Activated effector memory CD4-positive, alpha-beta T cell treated with anti-CD3 and anti-CD28 coated beads, Interleukin-2, amount 50 U/mL, for 16 hours (primary cell): ENCODE data around the gene HMGCS2.
"Not testable (repeated sequence)": the region's sequence is repeated elsewhere in the genome, so short reads cannot be mapped to it uniquely, and the experiment has no call there.

Experiments used
- DNase-seq: peaks from one replicate; pipeline ENCODE4 v3.0.0-alpha.2; 2020

HMGCS2 gene

DNA sequence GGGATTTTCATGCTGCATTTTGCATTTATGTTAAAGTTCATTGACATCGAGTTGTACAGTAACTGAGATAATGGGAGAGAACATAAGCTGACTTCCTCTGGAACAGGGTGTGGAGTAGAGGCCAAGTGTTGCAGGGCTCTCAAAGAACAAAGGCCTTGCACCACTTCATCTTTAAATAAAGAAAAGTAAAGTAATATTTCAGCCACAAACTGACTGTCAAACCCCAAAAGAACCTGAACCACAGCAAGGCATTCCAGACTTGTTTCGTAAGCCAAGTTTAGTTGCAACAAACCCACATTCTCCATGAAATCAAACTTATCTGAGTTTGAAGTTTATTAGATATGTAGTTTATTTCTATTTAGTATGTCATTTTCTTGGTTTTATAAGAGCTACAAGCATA, 19.1 kb upstream of the HMGCS2 start:
- no peak for DNase-seq

DNA sequence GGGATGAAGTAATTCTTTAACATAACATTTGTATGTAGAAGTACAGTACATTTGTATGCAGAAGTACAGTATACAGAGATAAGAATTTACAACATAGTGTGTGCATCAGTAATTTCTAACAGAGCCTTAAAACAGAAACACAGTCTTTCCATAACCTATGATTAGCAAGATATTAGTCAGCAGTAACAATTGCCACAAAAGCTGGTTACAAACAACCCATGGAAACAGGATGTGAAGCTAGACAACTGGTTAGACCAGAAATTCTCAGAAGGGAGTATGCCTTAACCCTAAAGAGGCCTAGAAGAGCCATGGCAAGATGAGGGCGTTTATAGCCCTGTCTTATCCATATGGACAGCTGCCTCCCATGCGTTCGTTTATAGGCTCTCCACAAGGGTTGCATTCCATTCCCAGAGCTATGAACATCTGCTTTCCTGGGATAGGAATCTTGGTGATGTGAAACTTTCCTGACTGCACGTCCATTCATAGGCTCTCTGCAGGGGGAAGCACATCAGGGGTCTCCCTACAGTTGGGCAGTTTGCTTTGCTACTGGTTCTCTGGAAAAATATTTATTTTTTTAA, 17.9 kb upstream of the HMGCS2 start:
- DNase-seq = not testable (repeated sequence)

DNA sequence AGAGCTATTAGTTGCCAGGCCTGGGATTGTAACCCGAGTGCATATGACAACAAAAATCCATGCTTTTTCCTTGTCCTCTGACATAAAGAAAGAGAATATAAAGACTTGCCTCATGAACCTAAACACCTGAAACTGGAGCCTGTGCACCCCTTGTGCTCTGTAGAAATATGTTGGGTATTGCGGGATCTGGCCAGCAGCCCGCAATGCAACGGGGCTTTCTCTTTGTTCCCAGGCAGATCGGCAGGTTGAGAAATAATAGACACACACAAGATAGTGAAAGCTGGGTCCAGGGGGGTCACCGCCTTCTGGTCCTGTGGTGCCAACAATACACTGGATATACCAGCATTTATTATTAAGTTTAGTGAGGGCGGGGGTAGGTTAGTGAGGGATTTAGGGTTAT, 17.3 kb upstream of the HMGCS2 start:
- DNase-seq = not testable (repeated sequence)

DNA sequence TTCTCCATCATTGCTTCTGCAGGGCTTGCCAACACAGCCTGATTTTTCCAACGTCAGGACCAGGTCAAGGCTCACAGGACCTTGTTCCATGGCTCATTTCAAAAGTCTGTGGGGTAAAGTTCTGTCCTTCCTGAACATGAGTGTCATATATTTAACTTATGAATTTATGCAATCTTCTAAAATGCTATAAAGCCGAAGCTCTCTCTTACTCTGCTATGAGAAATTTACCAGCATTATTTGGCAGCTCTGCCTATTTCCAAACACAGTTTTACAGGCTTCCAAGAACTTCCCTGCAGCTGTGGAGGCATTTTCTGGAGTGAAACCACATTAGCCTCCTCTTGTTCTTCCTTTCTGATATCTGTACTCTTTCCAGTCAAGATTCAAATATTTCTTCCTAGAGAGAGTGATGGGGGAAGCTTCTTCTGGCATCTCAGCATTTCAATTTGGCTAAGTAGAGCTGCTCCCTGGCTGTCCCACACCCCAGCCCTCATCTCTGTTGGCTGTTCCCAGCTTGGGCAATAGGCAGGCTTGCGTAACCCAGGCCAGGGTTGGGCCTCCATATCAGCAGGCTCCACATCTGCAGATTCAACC, 15.6 kb upstream of the HMGCS2 start:
- no peak for DNase-seq

DNA sequence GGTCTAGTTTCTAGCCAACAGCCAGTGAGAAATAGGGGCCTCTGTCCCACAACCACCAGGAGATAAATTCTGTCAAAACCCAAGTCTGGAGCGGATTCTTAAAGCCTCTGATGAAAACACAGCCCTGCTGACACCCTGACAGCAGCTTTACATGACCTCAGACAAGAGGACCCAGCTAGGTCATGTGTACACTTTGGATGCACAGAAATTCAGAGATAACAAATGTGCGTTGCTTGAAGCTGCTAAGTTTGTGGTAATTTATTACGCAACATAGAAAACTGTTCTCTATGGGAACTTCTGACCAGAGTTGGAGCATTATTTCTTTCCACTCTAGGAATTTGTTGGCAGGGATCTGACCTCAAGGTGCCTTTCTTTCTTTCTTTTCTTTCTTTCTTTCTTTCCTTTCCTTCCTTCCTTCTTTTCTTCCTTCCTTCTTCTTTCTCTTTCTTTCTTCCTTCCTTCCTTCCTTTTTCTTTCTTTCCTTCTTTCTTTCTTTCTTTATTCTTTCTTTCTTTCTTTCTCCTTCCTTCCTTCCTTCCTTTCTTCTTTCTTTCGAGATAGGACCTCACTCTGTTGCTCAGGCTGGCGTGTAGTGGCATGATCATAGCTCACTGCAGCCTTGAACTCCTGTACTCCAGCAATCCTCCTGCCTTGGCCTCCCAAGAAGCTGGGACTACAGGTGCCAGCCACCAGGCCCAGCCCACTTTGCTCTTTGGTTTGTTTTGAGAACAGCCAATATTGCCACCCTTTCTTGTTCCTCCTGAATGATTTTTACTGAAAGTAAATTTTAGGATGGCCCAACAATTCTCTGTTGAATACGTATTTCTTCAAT, 14.9 kb upstream of the HMGCS2 start:
- no peak for DNase-seq

DNA sequence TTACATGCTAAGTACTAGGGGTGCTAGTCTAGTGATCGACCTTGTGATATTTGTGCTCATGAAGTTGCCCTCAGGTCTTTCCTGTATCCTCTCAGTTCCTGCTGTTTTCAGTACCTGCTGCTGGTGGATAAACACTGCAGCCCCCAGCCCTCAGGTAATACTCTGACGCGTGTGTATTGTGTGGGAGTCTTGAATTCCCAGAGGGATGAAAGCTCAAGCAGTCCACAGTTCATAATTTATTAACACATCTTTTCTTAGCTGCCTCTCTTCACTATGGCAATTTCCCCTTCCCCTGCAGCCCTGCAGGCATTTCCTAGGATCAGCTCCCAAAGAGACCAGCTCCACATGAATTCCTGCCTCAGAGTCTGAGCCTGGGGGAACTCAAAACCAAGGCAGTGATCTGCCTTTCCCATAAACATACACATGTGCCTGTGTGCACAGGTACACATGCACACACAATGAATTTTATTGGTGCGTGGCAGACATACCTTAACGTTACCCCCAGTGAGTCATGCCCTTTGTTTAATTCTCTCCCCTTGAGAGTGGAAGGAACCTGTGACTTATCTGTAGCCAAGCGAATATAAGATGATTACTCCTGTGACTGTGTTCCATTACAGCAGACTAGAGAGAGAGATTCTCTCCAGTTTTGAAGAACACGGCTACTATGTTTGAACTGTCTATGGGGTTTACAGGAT, 14.1 kb upstream of the HMGCS2 start:
- no peak for DNase-seq

DNA sequence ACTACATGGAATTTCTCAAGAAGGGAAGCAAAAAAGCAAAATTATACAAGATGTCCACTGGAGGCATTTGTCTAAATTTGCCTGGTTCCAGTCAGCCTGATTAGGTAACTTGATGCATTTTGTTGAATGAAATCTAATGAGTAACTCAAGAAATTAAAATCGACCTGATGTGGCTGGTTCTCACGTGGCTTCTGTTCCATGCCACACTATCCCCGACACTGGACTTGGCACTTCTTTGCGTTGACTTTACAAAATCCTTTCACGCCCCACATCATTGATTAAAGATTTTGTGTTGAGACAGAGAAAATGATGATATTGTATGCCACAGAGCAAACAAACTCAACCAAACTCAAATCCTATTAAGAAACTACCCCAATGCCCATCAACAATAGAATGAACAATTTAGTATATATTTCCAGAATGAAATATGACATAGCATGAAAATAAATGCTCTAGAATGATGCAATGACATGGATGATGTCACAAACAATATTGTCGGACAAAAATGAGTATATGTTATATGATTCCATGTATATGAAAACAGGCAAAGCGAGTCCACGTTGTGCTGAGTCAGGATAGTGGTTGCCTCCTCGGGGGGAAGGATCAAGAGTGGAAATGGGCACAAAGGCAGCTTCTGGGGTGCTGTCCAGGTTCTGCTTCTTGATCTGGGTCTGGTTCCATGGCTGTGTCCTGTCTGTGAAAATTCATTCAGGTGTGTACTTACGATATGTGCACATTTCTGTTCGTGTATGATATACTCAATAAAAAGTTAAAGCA, 12.9 kb upstream of the HMGCS2 start:
- no peak for DNase-seq

DNA sequence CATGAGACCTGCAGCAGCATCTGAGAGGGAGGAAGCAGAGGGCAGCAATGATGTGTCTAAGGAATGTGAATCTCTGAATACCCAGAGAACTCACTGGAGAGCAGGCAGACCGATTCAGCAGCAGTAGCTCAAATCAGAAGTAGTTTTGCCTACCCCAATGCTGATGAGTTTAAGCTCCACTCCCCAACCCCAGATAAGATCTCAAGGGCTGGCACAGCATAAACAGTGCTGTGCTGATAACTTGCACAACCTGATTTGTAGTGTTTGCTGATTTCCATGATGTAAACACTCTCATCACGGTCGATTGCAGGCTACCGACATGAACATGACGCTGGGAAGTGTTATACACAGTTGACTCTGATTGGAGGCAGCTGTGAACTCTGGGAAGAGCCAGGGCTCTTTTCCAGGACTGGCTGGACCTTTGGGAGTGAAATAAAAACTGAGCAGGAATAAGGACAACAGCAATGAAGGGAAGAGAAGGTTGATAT, 11.2 kb upstream of the HMGCS2 start:
- DNase-seq = no peak

DNA sequence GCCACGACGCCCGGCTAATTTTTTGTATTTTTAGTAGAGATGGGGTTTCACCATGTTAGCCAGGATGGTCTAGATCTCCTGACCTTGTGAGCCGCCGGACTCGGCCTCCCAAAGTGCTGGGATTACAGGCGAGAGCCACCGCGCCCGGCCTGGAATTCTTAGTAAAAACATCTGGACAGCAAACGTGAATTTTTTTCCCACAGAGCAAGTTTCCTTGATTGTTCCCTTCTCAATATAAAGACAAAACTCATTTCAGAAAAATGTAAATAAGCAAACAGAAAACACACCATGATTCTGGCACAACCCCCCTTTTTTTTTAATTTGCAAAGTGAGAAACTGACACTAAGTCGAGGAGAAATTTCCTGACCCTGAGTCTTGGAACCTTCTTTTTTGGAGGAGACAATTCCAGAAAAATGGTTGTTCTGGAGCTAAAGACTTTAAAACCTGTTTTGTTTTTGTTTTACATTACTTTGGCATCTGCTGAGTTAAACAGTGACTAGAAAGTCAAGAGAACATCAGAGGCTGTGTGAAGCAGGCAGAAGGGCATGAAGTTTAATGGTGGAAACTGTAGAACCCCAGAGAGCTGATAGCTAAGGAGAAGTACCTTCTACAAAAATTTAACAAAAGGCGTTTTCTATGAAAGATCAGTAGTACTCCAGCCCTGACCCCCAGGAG, 10.3 kb upstream of the HMGCS2 start:
- no peak for DNase-seq

DNA sequence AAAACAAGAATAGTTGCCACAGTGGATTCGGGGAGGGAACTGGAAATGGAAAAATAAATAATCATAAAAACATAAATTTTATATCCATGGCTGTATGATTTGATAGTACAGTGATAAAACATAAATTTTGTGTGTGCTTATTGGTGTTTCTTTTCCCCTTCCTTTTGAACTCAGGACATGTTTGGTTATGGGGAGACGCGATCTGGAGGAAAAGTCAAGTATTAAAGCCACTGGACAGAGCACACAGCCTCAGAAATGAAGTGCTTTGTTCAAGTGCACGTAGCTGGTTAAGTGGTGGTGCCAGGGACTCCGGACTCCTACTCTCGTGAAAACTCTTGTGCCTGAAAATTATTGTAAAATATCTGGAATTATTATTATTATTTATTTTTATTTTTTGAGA, 9.7 kb upstream of the HMGCS2 start:
- DNase-seq = no peak

DNA sequence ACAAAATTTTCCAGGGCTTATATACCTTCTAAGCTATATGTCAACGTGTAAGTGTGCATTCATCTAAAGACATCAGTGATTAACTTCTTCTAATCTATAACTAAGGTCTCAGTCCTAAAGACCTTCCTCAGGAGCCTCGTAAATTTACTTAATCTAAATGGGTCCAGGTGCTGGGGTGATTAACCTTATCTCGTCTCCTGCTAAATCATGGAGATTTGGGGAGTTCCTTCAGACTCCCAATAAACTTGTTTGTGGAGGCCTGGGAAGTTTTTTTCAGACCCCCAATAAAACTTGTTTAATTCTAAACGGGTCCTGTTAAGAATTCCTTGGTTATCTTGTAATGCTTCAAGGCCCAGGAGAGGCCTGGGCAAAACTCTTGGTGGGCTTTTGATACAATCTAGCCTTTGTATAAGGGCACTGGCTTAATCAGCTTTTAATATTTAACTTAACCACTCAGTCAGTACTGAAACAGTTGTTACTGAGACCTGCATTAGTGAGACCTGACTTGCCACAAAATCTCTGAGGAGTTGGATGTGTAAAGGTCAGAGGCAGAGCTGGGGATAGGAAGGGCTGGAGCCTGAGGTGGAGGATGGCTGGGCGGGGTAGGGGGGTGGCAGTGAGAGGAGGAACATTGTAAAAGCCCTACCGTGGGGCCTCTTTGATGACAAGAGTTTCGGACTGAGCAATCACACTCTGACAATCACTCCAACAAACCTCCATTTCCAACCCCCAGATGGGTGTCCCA, 6.2 kb upstream of the HMGCS2 start:
- no peak for DNase-seq

DNA sequence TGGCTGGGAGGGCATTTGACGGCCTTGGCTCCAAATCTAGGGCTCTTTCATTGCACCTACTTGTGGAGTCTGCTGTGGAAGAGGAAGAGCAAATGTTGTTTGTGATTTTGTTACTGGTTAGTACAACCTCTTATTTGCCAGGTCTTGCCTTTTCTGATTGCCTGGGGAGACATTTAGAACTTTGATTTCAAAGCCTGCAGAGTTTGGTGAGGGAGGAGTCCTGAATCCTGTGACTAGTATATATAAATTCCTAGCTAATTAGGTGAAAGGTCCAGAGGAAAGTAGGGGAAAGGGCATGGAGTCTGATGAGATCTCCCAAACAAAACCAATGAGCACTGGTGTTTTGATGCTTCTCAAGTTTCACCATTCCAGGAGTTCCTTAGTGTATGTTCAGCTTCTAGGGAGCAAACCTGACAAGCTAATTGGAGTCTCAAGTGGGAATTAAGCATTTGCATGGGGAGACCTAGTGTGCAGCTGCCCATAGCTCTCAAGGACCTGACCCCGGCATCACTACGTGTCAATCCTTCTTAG, 5.1 kb upstream of the HMGCS2 start:
- no peak for DNase-seq

DNA sequence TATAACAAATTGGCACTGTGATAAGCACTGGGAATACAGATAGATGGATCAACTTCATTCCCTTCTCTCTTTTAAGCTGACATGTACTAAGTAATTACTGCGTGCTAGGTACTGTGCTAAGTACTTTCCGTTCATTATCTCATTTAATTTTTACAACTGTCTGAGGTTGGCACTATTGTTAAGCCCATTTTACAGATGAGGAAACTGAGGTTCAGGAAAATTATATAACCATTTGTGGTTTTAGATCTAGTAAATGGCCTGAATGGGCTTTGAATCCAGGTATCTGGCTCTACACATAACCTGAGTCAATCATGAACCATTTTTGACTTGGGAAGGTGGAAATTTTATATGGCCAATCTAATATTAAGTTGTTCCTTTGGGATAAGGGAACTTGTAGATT, 3.6 kb upstream of the HMGCS2 start:
- no peak for DNase-seq

DNA sequence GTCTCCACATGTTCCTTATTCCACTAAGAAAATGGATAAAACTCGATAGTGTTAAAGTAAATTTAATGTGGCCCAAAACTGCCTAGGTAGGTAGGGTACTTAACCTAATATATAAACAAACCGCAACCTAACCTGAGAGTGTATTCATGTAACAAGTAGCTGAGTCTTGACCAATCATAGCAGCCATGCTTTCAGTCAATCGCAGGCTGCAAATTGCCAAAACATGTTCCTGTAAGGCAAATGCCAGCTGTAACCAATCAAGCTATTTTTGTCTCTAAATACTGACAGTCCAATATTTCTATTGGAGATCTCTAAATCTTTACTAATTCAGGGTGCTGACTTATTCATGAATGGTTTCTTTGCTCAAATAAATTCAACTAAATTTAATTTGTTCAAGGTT, 3.1 kb upstream of the HMGCS2 start:
- DNase-seq = no peak

DNA sequence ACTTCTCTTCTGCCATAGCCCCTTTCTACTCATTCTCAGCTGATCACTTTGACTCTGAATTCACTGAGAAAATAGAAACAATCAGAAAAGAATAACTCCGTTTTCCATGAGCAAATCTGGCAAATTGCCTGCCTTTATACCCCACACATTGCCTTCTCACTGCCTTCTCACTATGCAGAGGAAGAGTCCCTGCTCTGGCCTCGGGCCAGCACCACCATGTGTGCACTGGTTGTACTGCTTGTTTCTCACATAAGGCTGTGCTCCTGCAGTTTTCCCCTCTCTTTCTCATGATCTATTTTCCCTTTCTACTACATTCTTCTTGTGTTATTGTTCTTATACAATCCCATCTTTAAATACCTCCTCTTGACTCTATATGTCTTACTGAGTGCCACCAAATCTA, 2.3 kb upstream of the HMGCS2 start:
- DNase-seq = no peak

DNA sequence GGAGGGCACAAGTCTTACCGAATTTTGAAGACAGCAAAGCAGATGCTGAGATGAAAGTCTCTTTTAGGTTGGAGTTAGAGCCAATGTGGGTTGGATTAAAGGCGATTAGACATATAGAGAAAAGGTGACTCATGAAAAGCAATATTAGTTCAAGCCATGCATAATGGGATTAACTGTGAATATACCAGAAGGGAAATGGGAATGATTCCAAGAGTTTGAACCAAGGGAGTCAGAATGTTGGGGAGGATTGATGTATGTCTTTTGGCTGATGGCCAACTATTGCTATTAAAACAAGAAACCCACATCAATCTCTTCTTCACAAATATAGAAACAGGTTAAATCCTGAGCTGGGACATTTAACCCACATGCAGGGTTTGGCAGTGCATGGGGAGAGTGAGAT, 1.2 kb downstream of the HMGCS2 start:
- DNase-seq = no peak

DNA sequence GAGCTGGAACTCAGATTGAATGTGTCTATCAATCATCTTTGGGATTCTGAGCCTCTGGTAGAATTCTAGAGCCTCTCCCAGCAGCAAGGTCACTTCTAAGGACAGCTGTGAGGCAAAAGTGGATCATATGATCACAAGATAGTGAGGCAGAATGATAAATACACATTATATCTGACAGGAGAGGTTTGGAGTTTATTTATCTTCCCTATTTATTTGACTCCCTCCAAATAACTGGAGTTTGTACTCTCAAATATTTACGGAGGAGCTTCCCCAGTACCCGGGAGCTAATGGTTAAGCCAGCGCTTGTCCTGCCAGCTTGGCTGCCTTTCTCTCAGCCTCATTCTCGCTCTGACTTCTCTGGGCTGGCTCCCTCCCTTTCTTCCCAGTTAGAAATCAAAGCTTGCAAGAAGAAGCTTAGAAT, 2.3 kb downstream of the HMGCS2 start:
- no peak for DNase-seq

DNA sequence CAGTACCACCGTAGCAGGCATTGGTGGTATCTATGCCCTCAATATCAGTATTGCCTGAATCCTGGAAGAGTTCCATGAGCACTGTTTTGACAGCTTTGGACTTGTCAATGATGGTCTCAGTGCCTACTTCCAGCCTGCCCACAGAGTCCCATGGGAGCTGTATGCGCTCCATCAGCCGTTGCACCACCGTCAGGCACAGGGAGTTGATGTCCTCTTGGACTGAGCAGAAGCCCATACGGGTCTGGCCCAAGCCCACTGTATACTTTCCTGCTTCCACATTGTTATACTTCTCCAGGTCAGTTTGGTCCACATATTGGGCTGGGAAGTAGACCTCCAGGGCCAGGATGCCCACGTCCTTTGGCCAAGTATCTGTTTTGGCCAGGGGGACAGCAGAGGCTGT, 4.5 kb downstream of the HMGCS2 start:
- no peak for DNase-seq

DNA sequence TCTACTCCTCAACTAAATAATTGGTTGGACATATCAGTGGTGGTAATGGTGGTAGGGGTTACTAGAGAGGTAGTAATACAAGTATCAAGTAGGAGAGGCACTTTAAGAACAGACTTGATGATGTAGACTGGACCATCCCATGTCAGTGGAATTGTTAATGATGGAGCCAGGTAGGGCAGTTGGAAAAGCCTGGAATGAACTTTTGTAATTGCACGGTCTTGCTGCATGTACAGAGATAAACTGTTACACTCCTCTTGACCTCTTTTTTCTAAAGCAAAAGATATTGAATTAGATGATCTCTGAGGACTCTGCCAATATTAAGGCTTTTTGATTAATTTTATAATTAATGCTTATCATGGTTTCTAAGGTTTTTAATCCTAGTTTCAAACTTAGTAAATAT, 5.8 kb downstream of the HMGCS2 start:
- DNase-seq = no peak

DNA sequence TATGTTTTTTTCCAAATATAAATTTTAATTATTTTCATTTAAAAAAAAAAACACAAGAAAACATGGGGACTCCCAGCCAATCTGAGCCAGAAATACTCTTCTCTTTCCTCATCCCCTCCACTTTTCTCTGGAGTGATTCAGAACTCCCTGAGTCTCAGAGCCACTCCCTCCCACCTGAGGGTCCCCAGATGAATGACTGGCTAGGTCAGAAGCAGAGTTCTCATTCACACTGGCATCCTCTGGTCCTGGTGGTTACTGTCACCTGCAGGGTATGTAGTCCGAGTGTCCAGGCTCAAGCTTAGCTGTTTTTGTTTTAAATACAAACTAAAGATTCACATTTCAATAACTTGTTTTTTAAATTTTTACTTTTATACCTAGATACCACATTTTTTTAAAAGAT, 6.3 kb downstream of the HMGCS2 start:
- no peak for DNase-seq

DNA sequence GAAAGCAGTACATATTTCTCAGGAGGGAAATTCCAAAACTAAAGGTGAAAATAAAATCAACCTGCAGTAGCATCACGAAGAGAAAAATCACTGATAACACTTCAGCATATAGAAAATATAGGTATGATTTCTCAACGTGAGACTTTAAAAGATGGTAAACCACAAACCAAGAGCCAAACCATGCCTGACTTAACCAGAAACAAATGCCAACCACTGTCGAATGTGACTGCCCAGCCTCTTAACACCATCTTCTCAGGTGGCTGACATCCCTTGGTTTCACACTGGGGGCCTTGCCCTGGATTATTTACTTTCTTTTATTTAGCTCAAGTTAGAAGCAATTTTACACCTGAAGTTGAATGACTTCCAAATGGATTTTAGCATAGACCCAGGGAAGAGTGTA, 10.1 kb downstream of the HMGCS2 start:
- DNase-seq = no peak
